Keratinocyte (primary cell): Measurements from ENCODE around the gene TACC2.

Source experiments
- EZH2 ChIP-seq: IDR thresholded peaks from one replicate; pipeline ENCODE4 v1.6.1; 2012; ENCODE audit warnings: inconsistent platforms, mild to moderate bottlenecking, low read length, moderate library complexity
- TF ChIP-seq, protein P1 (sequence below), 3 experiments: IDR thresholded peaks in 1 of 3; conservative IDR thresholded peaks in 1 of 3; optimal IDR thresholded peaks in 1 of 3; 2 replicates in 2 of 3; 3 replicates in 1 of 3; pipeline versions ENCODE3 to v1.5.1; 2011; ENCODE audit warnings: low read length in 3 of 3, mild to moderate bottlenecking in 3 of 3, moderate library complexity in 2 of 3, control low read depth in 1 of 3, inconsistent platforms in 1 of 3; ENCODE audit not compliant: insufficient read depth in 2 of 3; ENCODE audit errors: extremely low read depth in 1 of 3

GRCh38 chr10:121990015-121990677 is 1.2 kb downstream of the TACC2 start:
- TF ChIP-seq, protein P1, sequence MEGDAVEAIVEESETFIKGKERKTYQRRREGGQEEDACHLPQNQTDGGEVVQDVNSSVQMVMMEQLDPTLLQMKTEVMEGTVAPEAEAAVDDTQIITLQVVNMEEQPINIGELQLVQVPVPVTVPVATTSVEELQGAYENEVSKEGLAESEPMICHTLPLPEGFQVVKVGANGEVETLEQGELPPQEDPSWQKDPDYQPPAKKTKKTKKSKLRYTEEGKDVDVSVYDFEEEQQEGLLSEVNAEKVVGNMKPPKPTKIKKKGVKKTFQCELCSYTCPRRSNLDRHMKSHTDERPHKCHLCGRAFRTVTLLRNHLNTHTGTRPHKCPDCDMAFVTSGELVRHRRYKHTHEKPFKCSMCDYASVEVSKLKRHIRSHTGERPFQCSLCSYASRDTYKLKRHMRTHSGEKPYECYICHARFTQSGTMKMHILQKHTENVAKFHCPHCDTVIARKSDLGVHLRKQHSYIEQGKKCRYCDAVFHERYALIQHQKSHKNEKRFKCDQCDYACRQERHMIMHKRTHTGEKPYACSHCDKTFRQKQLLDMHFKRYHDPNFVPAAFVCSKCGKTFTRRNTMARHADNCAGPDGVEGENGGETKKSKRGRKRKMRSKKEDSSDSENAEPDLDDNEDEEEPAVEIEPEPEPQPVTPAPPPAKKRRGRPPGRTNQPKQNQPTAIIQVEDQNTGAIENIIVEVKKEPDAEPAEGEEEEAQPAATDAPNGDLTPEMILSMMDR (optimal IDR thresholded peaks at IDR 0.05 in 1 of 3, IDR thresholded peaks at IDR 0.05 in 1 of 3, conservative IDR thresholded peaks at IDR 0.05 in 1 of 3; ENCODE audit: extremely low read depth in 1 of 3, insufficient read depth in 2 of 3, low read length in 3 of 3) = no peak
- TF ChIP-seq EZH2 = no peak
